HAP-1 (cell line): ENCODE results near the gene RXRA.

Experiments
- DNase-seq, 2 experiments: peaks; one replicate each; pipeline ENCODE4 v3.0.0-alpha.2; 2016 to 2020; ENCODE audit warnings: low spot score in 2 of 2
- H3K27me3 ChIP-seq: fragments of 250-450 bp; sonication (Bioruptor Pico); 2 replicates; pipeline ENCODE4 v1.5.1; 2020; ENCODE audit warnings: low read depth, mild to moderate bottlenecking, moderate library complexity
- H3K36me3 ChIP-seq: fragments of 250-450 bp; sonication (Bioruptor Pico); replicated peaks from 2 replicates; pipeline ENCODE4 v1.5.1; 2020; ENCODE audit warnings: mild to moderate bottlenecking
- H3K4me1 ChIP-seq: fragments of 250-450 bp; sonication (Bioruptor Pico); 2 replicates; pipeline ENCODE4 v1.5.1; 2020; ENCODE audit warnings: mild to moderate bottlenecking
- H3K4me3 ChIP-seq: fragments of 250-450 bp; sonication (Bioruptor Pico); 2 replicates; pipeline ENCODE4 v1.5.1; 2020; ENCODE audit warnings: mild to moderate bottlenecking, moderate library complexity
- H3K9me3 ChIP-seq: fragments of 250-450 bp; sonication (Bioruptor Pico); 2 replicates; pipeline ENCODE4 v1.5.1; 2020; ENCODE audit warnings: mild to moderate bottlenecking, moderate library complexity
- in situ Hi-C: fragments of 300-500 bp; cut with MboI; formaldehyde crosslinking; loops from 3 replicates; pipeline ENCODE4 v1.14.3; 2020; ENCODE audit warnings: low sequenced_read_pairs, inconsistent platforms, mixed read lengths

RXRA gene

GRCh38 chr9:134350416-134350994 lies 24.2 kb downstream of the RXRA start:
- in situ Hi-C loops: no loop called here
- no peaks in the 10 kb centered on the region for H3K4me1 ChIP-seq
- no peaks in the 10 kb centered on the region for H3K36me3 ChIP-seq
- no peak overlapping the region for H3K4me3 ChIP-seq
- no peak for DNase-seq
- H3K9me3 ChIP-seq: no peaks in the 10 kb centered on the region
- no peaks in the 10 kb centered on the region for H3K27me3 ChIP-seq

GRCh38 chr9:134351606-134352176 lies 25.4 kb downstream of the RXRA start:
- no peaks in the 10 kb centered on the region for H3K4me1 ChIP-seq
- no peaks in the 10 kb centered on the region for H3K27me3 ChIP-seq
- DNase-seq: no peak
- H3K9me3 ChIP-seq: no peaks in the 10 kb centered on the region
- H3K36me3 ChIP-seq: no peaks in the 10 kb centered on the region
- in situ Hi-C loops: no loop called here
- H3K4me3 ChIP-seq: no peak overlapping the region

- H3K36me3 ChIP-seq: no peaks in the 10 kb centered on the region
- no peak for DNase-seq
- H3K4me3 ChIP-seq: no peak overlapping the region
- no peaks in the 10 kb centered on the region for H3K4me1 ChIP-seq
- in situ Hi-C loops: no loop called here
- no peaks in the 10 kb centered on the region for H3K9me3 ChIP-seq
- H3K27me3 ChIP-seq: no peaks in the 10 kb centered on the region
Observed at GRCh38 chr9:134352247-134352933, 26.1 kb downstream of the RXRA start.

- DNase-seq: no peak
- H3K36me3 ChIP-seq: no peaks in the 10 kb centered on the region
- in situ Hi-C loops: no loop called here
- H3K4me1 ChIP-seq: no peaks in the 10 kb centered on the region
- no peak overlapping the region for H3K4me3 ChIP-seq
- no peaks in the 10 kb centered on the region for H3K27me3 ChIP-seq
- no peaks in the 10 kb centered on the region for H3K9me3 ChIP-seq
Observed at GRCh38 chr9:134353539-134353938, 27.3 kb downstream of the RXRA start.

- Histone ChIP-seq H3K36me3 (no peaks in the 10 kb centered on the region), H3K4me1 (no peaks in the 10 kb centered on the region), H3K9me3 (no peaks in the 10 kb centered on the region), H3K27me3 (no peaks in the 10 kb centered on the region), H3K4me3 (no peak overlapping the region)
- no peak for DNase-seq
- in situ Hi-C loops: no loop called here
Observed at GRCh38 chr9:134355158-134355557, 28.9 kb downstream of the RXRA start.

- Histone ChIP-seq H3K27me3 (no peaks in the 10 kb centered on the region), H3K36me3 (no peaks in the 10 kb centered on the region), H3K4me1 (no peaks in the 10 kb centered on the region), H3K4me3 (no peak overlapping the region), H3K9me3 (no peaks in the 10 kb centered on the region)
- no peak for DNase-seq
- in situ Hi-C loops: no loop called here
Observed at GRCh38 chr9:134355561-134356279, 29.5 kb downstream of the RXRA start.

GRCh38 chr9:134356496-134357470 lies 30.5 kb downstream of the RXRA start:
- DNase-seq: no peak
- no peaks in the 10 kb centered on the region for H3K36me3 ChIP-seq
- H3K27me3 ChIP-seq: no peaks in the 10 kb centered on the region
- in situ Hi-C loops: no loop called here
- H3K9me3 ChIP-seq: no peaks in the 10 kb centered on the region
- H3K4me1 ChIP-seq: no peaks in the 10 kb centered on the region
- H3K4me3 ChIP-seq: no peak overlapping the region

GRCh38 chr9:134357631-134358025 lies 31.4 kb downstream of the RXRA start:
- in situ Hi-C loops: no loop called here
- H3K27me3 ChIP-seq: no peaks in the 10 kb centered on the region
- no peak overlapping the region for H3K4me3 ChIP-seq
- no peaks in the 10 kb centered on the region for H3K4me1 ChIP-seq
- DNase-seq: no peak
- no peaks in the 10 kb centered on the region for H3K36me3 ChIP-seq
- H3K9me3 ChIP-seq: no peaks in the 10 kb centered on the region

GRCh38 chr9:134358026-134358661 lies 31.9 kb downstream of the RXRA start:
- in situ Hi-C loops: no loop called here
- H3K9me3 ChIP-seq: no peaks in the 10 kb centered on the region
- H3K27me3 ChIP-seq: no peaks in the 10 kb centered on the region
- no peaks in the 10 kb centered on the region for H3K4me1 ChIP-seq
- no peak overlapping the region for H3K4me3 ChIP-seq
- H3K36me3 ChIP-seq: no peaks in the 10 kb centered on the region
- DNase-seq: no peak

GRCh38 chr9:134358662-134359319 lies 32.5 kb downstream of the RXRA start:
- H3K4me1 ChIP-seq: no peaks in the 10 kb centered on the region
- DNase-seq: no peak
- H3K9me3 ChIP-seq: no peaks in the 10 kb centered on the region
- no peaks in the 10 kb centered on the region for H3K27me3 ChIP-seq
- in situ Hi-C loops: no loop called here
- no peaks in the 10 kb centered on the region for H3K36me3 ChIP-seq
- H3K4me3 ChIP-seq: no peak overlapping the region

- DNase-seq: no peak
- Histone ChIP-seq H3K4me3 (no peak overlapping the region), H3K9me3 (no peaks in the 10 kb centered on the region), H3K4me1 (no peaks in the 10 kb centered on the region), H3K36me3 (no peaks in the 10 kb centered on the region), H3K27me3 (no peaks in the 10 kb centered on the region)
- in situ Hi-C loops: no loop called here
Observed at GRCh38 chr9:134359493-134360179, 33.4 kb downstream of the RXRA start.

GRCh38 chr9:134360180-134360759 lies 34.0 kb downstream of the RXRA start:
- Histone ChIP-seq H3K4me3 (no peak overlapping the region), H3K27me3 (no peaks in the 10 kb centered on the region), H3K9me3 (no peaks in the 10 kb centered on the region), H3K4me1 (no peaks in the 10 kb centered on the region), H3K36me3 (no peaks in the 10 kb centered on the region)
- DNase-seq: no peak
- in situ Hi-C loops: no loop called here
